ENCODE measurements around the gene CHIC2.

Gene CHIC2

GRCh38 chr4:54011201-54011600 is 53.2 kb downstream of the CHIC2 start:
- DNase-seq (ENCODE audit: low read depth, low spot score): no peak

- no peak for DNase-seq (ENCODE audit: low read depth, low spot score)
These were observed 57.6 kb downstream of the CHIC2 start for GRCh38 chr4:54006755-54007154.

- DNase-seq (ENCODE audit: low read depth, low spot score): no peak
These were observed 58.9 kb downstream of the CHIC2 start for GRCh38 chr4:54005475-54005874.

- no peak for DNase-seq (ENCODE audit: low read depth, low spot score)
These were observed 59.9 kb downstream of the CHIC2 start for GRCh38 chr4:54004463-54004862.

- peak; percentile 30 for DNase-seq (ENCODE audit: low read depth, low spot score)
These were observed 62.6 kb downstream of the CHIC2 start for GRCh38 chr4:54001668-54002365.

GRCh38 chr4:53997898-53998297 is 66.5 kb downstream of the CHIC2 start:
- DNase-seq (ENCODE audit: low read depth, low spot score): no peak

GRCh38 chr4:53994382-53995102 is 69.9 kb downstream of the CHIC2 start:
- no peak for DNase-seq (ENCODE audit: low read depth, low spot score)

DNA sequence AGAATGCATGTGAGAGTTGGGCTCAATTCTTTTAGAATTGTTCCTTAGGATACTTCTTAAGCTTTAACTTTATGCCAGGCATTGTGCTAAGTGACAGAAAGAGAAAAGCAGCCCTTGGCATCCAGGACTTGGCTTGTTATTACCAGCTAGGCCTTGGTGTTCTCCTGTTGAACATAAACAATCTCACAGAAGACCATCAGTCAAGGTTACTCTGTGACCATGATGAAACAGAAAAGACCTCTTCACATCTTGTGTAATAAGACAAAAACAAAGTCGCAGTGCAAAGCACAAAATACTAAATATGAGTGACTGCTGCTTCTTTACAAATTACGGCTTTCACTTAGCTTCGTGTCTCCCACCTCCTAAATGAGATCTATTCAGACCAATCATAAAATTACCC is 71.6 kb downstream of the CHIC2 start:
- DNase-seq (ENCODE audit: low read depth, low spot score): no peak

DNA sequence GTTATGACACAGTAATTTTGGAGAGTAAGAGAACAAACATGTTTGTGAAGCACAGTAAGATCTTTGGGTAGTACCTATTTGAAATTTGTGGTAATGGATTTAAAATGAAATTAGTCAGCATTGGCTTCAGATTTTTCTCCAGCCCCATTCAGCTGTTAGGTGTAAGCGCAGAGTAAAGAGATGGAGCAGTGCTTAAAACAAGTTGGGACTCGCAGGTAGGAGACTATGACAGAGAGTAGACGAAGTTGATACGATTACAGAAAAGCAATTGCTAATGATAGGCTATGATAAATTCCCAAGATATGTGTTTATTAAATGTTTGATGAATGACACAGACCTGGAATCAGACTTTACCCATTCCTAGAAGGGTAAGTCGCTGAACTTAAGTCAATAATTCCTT is 72.6 kb downstream of the CHIC2 start:
- no peak for DNase-seq (ENCODE audit: low read depth, low spot score)

GRCh38 chr4:53990641-53991040 is 73.8 kb downstream of the CHIC2 start:
- no peak for DNase-seq (ENCODE audit: low read depth, low spot score)

GRCh38 chr4:53987761-53988171 is 76.6 kb downstream of the CHIC2 start:
- no peak for DNase-seq (ENCODE audit: low read depth, low spot score)

- no peak for DNase-seq (ENCODE audit: low read depth, low spot score)
These were observed 78.3 kb downstream of the CHIC2 start for GRCh38 chr4:53986062-53986461.

- no peak for DNase-seq (ENCODE audit: low read depth, low spot score)
These were observed 82.8 kb downstream of the CHIC2 start for GRCh38 chr4:53981567-53981966.

DNA sequence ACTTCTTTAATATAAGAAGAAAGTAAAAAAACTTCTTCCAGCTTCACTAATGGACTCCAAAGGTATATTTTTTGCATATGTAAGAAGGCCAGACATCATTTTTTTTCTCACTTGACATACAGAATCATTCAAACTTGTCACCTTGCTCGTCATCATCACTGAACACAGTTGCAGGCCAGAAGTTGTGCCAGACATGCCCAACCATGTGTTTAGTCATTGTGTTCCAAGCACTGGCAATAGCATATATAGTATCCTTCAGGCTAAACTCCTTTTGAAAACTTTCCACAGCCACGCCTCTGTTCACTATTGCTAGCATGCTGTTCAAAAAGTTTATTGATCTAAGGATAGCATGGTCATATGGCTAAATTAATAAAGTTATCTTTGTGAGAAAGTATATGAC is 83.3 kb downstream of the CHIC2 start:
- DNase-seq (ENCODE audit: low read depth, low spot score): no peak

DNA sequence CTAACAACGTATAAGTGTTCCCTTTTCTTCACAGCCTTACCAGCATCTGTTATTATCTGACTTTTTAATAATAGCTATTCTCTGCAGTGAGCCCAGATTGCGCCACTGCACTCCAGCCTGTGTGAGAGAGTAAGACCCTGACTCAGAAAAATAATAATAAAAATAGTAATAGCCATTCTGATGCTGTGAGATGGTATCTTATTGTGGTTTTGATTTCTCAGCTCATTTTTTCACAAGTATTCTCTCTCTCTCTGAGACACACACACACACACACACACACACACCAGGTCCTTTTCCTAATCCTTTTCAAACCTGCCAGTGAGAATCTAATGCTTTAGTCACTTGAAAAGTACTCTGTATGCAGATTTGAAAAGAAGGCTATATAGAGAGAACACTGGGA is 89.8 kb downstream of the CHIC2 start:
- DNase-seq (ENCODE audit: low read depth, low spot score): no peak

DNA sequence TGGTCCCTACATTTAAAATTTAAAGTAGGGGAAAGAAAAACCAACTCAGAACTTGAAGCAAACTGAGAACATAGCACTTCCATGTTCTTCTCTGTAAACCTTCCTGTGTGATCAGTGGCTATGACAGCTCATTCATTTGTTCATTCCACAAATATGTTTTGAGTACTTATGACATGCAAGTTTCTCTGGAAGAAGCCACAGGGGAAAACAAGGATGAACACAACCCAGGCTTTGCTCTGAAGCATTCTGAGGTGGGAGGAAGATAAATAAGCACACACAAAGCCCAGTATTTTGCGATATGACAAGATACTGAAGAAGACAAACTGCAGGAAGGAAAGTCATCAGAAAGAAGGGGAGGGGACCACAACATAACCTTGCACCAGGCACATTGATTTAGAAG is 96.4 kb downstream of the CHIC2 start:
- DNase-seq (ENCODE audit: low read depth, low spot score): no peak

DNA sequence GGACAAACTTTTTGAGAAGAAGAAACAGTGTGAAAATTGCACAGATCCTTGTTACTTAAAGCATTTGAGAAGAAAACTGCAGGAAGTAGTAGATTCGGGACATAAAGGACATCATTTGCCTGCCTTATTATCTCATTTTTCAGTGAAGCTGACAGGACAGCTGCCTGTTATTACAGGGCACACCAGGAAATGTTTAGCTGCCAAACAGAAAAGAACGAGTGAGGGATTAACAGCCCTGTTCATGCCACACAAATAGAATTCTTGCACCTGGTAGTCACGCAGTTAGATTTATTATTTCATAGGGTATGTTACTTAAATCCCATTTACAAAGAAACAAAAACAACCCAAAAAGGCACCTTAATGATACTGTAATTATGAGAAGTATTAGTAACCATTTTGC is 100.6 kb downstream of the CHIC2 start:
- no peak for DNase-seq (ENCODE audit: low read depth, low spot score)

- no peak for DNase-seq (ENCODE audit: low read depth, low spot score)
These were observed 101.1 kb downstream of the CHIC2 start for GRCh38 chr4:53963336-53963735.

GRCh38 chr4:53962516-53963225 is 101.7 kb downstream of the CHIC2 start:
- no peak for DNase-seq (ENCODE audit: low read depth, low spot score)

GRCh38 chr4:53961351-53961750 is 103.1 kb downstream of the CHIC2 start:
- no peak for DNase-seq (ENCODE audit: low read depth, low spot score)

- no peak for DNase-seq (ENCODE audit: low read depth, low spot score)
These were observed 103.6 kb downstream of the CHIC2 start for GRCh38 chr4:53960843-53961242.
